NCI-H2196 (cell line): ENCODE results near the gene ATP8B3.
"Not testable (repeated sequence)": the region's sequence is repeated elsewhere in the genome, so short reads cannot be mapped to it uniquely, and the experiment has no call there.

Experiments used
- DNase-seq: peaks from one replicate; lab custom pipeline; 2025; ENCODE audit not compliant: unreplicated experiment; lab: John Stamatoyannopoulos, UW

Gene ATP8B3

GRCh38 chr19:1799695-1800342, 12.3 kb downstream of the ATP8B3 start:
- no peak for DNase-seq

- DNase-seq = not testable (repeated sequence)
Observed at GRCh38 chr19:1797313-1797712, 14.8 kb downstream of the ATP8B3 start.

- no peak for DNase-seq
Observed at GRCh38 chr19:1796395-1797142, 15.5 kb downstream of the ATP8B3 start.

GRCh38 chr19:1794424-1795172, 17.5 kb downstream of the ATP8B3 start:
- DNase-seq = no peak

- no peak for DNase-seq
Observed at GRCh38 chr19:1791879-1792278, 20.2 kb downstream of the ATP8B3 start.

GRCh38 chr19:1790054-1790792, 21.9 kb downstream of the ATP8B3 start:
- DNase-seq = no peak

GRCh38 chr19:1789261-1790041, 22.6 kb downstream of the ATP8B3 start:
- DNase-seq = no peak

GRCh38 chr19:1787116-1787515, 25.0 kb downstream of the ATP8B3 start:
- no peak for DNase-seq

- DNase-seq = no peak
Observed at GRCh38 chr19:1786668-1787067, 25.4 kb downstream of the ATP8B3 start.

- no peak for DNase-seq
Observed at GRCh38 chr19:1785310-1785709, 26.8 kb downstream of the ATP8B3 start.

- no peak for DNase-seq
Observed at GRCh38 chr19:1783874-1784273, 28.2 kb downstream of the ATP8B3 start.

- no peak for DNase-seq
Observed at GRCh38 chr19:1783354-1783753, 28.7 kb downstream of the ATP8B3 start.

GRCh38 chr19:1782521-1782920, 29.6 kb downstream of the ATP8B3 start:
- no peak for DNase-seq

- no peak for DNase-seq
Observed at GRCh38 chr19:1780272-1780958, 31.7 kb downstream of the ATP8B3 start.

- no peak for DNase-seq
Observed at GRCh38 chr19:1779574-1779973, 32.5 kb downstream of the ATP8B3 start.

- no peak for DNase-seq
Observed at GRCh38 chr19:1777149-1777548, 34.9 kb downstream of the ATP8B3 start.

GRCh38 chr19:1776606-1777147, 35.4 kb downstream of the ATP8B3 start:
- no peak for DNase-seq

- DNase-seq = no peak
Observed at GRCh38 chr19:1775951-1776605, 36.0 kb downstream of the ATP8B3 start.
